ENCODE measurements around the gene TNFAIP8L1. TPM values are rescaled to one million over a fixed set of nuclear protein-coding genes. Genes with fewer than 3 reads are reported as not detected.

The TNFAIP8L1 gene
- total RNA-seq, 1 experiment from 2014 or later = 8.0 TPM

- in situ Hi-C loops (cut with HindIII; ENCODE audit: low pct_unique_long_range_greater_than_20kb, low sequenced_read_pairs) = no loop called here
- DNase-seq (ENCODE audit: low read depth) = no peak
These were observed 33.1 kb upstream of the TNFAIP8L1 start for GRCh38 chr19:4606181-4606580.

- no peak for DNase-seq (ENCODE audit: low read depth)
- in situ Hi-C loops (cut with HindIII; ENCODE audit: low pct_unique_long_range_greater_than_20kb, low sequenced_read_pairs) = no loop called here
These were observed 32.2 kb upstream of the TNFAIP8L1 start for GRCh38 chr19:4606921-4607678.

DNA sequence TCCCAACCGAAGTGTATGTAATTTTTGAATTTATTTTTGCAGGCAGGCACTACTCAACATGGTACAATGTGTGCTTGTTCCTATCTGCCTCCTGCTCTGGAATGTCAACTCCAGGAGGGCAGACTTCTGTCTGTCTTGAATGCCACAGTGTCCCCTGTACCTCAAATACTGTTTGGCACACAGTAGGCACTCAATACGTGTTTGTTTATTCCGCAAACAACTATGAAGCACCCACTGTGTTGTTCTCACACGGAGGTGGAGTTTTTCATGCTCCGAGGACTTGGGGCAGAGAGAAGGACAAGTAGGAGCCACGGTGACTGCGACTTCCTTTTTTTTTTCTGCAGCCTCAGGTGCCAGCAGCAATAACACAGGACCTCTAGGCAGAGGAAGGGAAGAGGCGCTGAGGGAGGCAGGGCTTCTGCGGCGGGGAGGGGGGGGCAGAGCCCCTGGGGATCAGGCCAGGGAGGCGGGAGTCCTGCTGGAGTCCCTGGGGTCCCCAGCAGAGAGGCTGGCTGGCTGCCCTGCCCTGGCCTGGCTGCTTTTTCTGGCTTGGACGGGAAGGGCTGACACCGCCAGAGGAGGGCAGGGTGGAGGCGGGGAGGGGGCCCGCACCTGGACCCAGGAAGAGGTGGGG is 29.3 kb upstream of the TNFAIP8L1 start:
- in situ Hi-C loops (cut with HindIII; ENCODE audit: low pct_unique_long_range_greater_than_20kb, low sequenced_read_pairs) = no loop called here
- DNase-seq (ENCODE audit: low read depth) = no peak

- no peak for DNase-seq (ENCODE audit: low read depth)
- in situ Hi-C loops (cut with HindIII; ENCODE audit: low pct_unique_long_range_greater_than_20kb, low sequenced_read_pairs) = no loop called here
These were observed 26.0 kb upstream of the TNFAIP8L1 start for GRCh38 chr19:4613254-4613751.

DNA sequence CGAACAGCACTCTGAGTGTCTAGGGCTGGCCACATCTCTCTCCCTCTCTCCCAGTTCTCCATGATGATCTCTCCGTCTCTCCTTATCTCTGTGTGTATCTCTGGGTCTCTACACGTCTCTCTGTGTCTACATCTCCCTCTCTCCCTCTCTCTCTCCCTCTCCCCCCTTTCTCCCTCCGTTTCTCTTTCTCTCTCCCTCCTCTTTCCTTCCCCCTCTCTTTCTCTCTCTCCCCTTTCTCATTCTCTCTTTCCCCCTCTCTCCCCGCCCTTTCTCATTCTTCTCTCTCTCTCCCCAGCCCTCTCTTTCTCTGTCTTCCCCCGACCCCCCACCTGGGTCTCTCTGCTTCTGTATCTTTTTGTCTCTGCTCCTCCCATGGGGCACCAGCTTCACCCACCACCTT is 21.3 kb upstream of the TNFAIP8L1 start:
- in situ Hi-C loops (cut with HindIII; ENCODE audit: low pct_unique_long_range_greater_than_20kb, low sequenced_read_pairs) = no loop called here

GRCh38 chr19:4619668-4620294 is 19.5 kb upstream of the TNFAIP8L1 start:
- in situ Hi-C loops (cut with HindIII; ENCODE audit: low pct_unique_long_range_greater_than_20kb, low sequenced_read_pairs) = no loop called here
- DNase-seq (ENCODE audit: low read depth) = no peak

More for the DNA sequence above, 21.3 kb upstream of the TNFAIP8L1 start:
- DNase-seq (ENCODE audit: low read depth) = no peak

DNA sequence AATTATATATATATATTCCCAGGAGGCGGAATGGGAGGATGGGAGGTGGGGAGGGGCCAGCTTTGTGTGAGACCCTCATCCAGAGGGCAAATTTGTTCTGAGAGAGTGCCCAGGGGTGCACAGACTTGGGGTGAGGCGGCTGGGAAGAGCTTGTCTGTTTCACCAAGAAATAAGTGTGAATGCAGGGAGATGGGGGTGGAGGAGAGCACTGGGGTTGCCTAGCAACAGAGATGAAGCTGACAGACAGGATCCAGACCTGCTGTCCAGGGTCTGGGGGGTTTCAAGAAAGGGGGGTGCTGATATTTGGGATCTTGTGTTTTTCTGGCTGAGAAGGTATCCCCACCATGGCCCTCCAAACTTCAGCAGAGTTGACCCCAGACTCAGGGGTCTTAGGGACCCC is 18.6 kb upstream of the TNFAIP8L1 start:
- in situ Hi-C loops (cut with HindIII; ENCODE audit: low pct_unique_long_range_greater_than_20kb, low sequenced_read_pairs) = no loop called here
- no peak for DNase-seq (ENCODE audit: low read depth)

DNA sequence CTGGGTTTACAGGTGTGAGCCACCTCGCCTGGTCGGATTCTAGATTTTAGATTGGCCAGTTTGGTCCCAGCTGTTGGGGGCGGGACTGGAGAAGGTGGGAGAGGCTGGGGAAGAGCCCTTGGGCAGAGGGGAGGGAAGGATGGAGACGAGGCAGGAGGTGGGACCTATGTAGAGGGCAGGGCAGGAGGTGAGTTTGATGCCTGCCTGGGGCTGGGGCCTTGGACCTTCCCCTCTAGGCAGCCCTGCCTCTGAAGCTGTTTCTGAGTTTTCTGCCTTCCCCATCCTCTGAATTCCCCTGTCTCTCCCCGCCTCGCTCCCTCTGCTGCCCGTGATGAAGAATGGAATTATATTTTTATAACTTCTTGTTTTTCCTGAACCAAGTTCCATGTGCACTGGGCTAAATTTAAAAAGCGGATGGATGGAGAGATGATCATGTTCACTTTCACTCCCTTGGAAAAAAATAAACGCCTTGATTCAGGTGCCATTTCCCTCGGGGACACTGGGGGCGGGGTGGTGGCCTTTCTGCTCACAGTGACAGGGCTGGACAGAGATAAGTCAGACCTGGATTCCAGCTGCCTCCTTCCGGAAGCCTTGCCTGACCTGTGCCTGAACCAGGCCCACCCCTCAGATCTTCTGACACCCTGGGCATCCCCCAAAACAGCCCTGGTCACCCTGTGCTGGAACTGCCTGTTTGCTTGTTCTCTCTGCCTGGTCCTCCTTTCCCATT is 16.5 kb upstream of the TNFAIP8L1 start:
- in situ Hi-C loops (cut with HindIII; ENCODE audit: low pct_unique_long_range_greater_than_20kb, low sequenced_read_pairs) = no loop called here

DNA sequence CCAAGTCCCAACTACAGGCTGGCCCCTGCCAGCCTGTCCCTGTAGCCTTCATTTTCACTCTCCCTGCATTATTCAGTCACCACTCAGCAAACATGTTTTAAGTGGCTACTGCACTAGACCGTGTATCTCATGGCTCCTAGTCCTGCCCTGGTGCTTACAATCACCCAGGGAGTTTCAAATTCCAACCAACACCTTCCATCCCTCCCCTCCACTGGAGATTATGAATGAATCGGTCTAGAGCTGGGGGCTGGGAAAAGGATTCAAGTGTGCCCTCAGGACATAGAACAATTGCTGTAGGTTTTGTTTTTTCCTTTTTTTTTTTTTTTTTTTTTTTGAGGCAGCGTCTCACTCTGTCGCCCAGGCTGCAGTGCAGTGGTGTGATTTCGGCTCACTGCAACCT is 15.0 kb upstream of the TNFAIP8L1 start:
- in situ Hi-C loops (cut with HindIII; ENCODE audit: low pct_unique_long_range_greater_than_20kb, low sequenced_read_pairs) = no loop called here
- peak; percentile 53 for DNase-seq (ENCODE audit: low read depth)

More for the DNA sequence above, 16.5 kb upstream of the TNFAIP8L1 start:
- no peak for DNase-seq (ENCODE audit: low read depth)

DNA sequence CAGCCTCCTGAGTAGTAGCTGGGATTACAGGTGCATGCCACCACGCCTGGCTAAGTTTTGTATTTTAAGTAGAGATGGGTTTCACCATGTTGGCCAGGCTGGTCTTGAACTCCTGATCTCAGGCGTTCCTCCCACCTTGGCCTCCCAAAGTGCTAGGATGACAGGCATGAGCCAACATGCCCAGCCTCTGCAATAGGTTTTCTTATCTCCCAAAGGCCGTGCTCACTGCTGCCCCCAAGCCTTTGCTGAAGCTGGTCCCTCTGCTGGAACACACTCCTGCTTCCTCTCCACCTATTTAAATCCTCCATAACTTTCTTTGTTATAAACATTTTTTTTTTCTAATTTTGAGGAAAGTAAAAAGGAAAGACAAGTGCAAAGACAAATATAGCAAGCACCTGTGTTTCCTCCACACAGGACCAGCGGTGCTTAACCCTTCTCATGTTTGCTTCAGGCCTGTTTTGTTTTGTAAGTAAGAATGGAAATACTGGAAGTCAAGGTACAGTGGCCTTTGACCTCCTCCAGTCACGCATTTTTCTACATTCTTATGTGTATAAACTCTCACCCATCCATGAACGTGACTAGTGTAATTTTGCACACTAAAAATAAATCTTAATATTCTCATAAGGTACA is 14.5 kb upstream of the TNFAIP8L1 start:
- in situ Hi-C loops (cut with HindIII; ENCODE audit: low pct_unique_long_range_greater_than_20kb, low sequenced_read_pairs) = no loop called here
- DNase-seq (ENCODE audit: low read depth) = peak; percentile 59

DNA sequence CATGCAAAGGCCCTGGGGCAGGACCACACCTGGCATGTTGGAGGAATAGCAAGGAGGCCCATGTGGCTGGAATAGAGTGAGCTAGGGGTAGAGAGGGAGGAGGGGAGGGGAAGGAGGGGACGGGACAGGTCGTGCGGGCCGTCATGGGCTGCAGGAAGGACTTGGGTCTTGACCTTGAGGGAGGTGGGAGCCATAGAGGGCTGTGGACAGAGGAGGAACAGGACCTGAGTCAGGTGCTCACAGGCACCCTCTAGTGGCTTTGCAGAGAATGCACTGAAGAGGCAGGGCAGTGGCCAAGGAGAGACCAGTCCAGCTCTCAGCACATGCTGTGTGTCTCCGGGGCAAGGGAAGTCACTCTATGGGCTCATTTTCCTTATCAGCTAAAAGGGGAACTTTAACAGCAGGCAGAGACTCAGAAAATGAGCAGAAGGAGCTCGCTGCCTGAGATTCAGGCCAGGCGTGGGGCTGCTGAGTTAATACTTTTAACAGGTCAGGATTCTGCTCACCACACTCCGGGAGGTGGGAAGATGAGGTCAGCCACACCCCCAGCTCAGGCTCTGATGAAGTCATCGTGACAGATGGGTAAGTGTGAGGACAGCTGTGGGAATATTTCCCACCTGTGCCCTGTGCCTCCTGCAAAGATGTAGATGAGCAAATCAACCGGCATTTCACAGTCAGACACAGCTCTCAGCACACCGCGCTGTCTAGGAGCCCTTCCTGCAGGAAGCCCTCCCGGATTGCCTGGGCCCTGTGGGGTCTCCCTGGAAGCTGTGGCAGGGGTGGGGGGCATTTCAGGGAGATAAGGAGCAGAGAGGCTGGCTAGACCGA is 6.0 kb upstream of the TNFAIP8L1 start:
- in situ Hi-C loops (cut with HindIII; ENCODE audit: low pct_unique_long_range_greater_than_20kb, low sequenced_read_pairs) = no loop called here
- peak; percentile 80 for DNase-seq (ENCODE audit: low read depth)

- no peak for DNase-seq (ENCODE audit: low read depth)
- in situ Hi-C loops (cut with HindIII; ENCODE audit: low pct_unique_long_range_greater_than_20kb, low sequenced_read_pairs) = no loop called here
These were observed 3.6 kb upstream of the TNFAIP8L1 start for GRCh38 chr19:4635754-4636116.

DNA sequence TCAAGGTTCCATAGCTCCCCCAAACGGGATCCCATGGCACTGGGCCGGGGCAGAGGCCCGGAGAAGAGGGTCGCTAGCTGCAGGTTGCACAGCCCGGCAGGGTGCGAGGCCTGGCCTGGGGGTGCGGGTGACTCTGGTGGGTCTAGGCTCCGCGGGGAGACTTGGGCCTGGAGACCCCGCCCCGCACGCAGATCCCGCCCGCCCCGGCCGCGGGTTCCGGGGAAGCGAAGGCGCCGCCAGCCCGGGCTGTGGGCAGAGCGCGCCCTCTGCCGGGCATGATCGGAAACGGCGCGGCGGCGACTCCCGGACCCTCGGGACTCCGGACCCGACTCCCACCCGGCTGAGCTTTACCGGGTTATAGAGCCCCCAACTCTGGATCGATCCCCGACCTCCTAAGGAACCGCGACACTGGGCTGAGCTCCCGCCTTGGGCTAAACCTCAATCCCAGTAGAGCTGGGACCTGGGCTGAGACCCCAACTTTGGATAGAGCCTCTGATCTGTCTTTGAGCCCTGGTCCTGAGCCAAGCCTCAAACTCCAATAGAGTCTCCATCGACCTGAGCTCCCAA is 3.1 kb upstream of the TNFAIP8L1 start:
- peak; percentile 38 for DNase-seq (ENCODE audit: low read depth)
- in situ Hi-C loops (cut with HindIII; ENCODE audit: low pct_unique_long_range_greater_than_20kb, low sequenced_read_pairs) = no loop called here

DNA sequence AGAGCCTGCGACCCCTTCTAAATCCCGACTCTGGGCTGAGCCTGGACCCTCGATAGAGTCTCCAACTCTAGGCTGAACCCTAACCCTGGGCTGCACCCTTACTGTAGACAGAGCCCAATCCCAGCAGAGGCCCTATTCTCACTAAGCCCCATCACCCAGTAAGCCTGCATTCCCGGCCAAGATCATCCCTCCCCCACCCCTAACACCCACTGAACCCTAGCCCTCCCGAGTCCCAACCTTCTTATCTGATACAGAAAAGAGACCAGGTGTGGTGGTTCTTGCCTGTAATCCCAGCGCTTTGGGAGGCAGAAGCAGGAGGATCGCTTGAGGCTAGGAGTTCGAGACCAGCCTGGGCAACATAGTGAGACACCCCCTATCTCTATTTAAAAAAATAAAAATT is 2.6 kb upstream of the TNFAIP8L1 start:
- in situ Hi-C loops (cut with HindIII; ENCODE audit: low pct_unique_long_range_greater_than_20kb, low sequenced_read_pairs) = no loop called here

GRCh38 chr19:4638317-4638716 is 999 bp upstream of the TNFAIP8L1 start:
- in situ Hi-C loops (cut with HindIII; ENCODE audit: low pct_unique_long_range_greater_than_20kb, low sequenced_read_pairs) = no loop called here
- no peak for DNase-seq (ENCODE audit: low read depth)

More for the DNA sequence above, 2.6 kb upstream of the TNFAIP8L1 start:
- no peak for DNase-seq (ENCODE audit: low read depth)

GRCh38 chr19:4639531-4640246 is 373 bp downstream of the TNFAIP8L1 start:
- in situ Hi-C loops (cut with HindIII; ENCODE audit: low pct_unique_long_range_greater_than_20kb, low sequenced_read_pairs) = no loop called here
- no peak for DNase-seq (ENCODE audit: low read depth)

Data from Caki2 (cell line).